Measurements from ENCODE around the gene ARHGEF7. TPM values are rescaled to one million over a fixed set of nuclear protein-coding genes. Genes with fewer than 3 reads are reported as not detected.

ARHGEF7 gene
- total RNA-seq, 4 donors from 2014 or later, result 64.2 to 127 (median 88.2) TPM

DNA sequence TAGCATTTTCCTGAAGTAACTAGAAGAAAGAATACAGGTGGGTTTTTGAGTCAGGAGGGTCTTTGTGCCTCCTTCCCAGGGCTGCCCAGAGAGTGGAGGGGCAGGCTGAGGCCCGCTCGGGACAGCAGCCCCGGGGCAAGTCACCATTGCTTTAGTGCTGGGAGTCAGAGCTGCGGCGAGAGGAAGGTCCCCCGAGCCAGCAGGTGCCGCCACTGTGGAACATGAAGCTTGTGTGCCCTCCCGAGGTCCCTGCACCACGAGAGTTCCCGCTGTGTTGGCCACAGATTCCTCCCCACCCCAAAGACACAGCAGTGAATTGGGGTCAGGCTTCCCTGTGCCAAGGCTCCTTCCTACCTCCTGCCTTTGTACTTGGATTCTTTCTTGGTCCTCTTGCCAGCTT, 154.4 kb downstream of the ARHGEF7 start:
- Histone ChIP-seq H3K4me1 (peaks cover 0 to 4% of the 10 kb centered on the region in 2 donors), H3K27ac (no peak overlapping the region), H3K9me3 (no peaks in the 10 kb centered on the region), H3K36me3 (peaks cover 12 to 22% of the 10 kb centered on the region in 2 donors), H3K27me3 (no peaks in the 10 kb centered on the region), H3K4me3 (replicated peaks in 1 of 3) (no peak overlapping the region)
- no peak for DNase-seq
- intact Hi-C loops (cut with DNase I), result no loop called here
- WGBS, 2 donors, result 83 to 89% methylated on average over 8 to 10 of the region's 10 CpGs
- TF ChIP-seq, protein P1, sequence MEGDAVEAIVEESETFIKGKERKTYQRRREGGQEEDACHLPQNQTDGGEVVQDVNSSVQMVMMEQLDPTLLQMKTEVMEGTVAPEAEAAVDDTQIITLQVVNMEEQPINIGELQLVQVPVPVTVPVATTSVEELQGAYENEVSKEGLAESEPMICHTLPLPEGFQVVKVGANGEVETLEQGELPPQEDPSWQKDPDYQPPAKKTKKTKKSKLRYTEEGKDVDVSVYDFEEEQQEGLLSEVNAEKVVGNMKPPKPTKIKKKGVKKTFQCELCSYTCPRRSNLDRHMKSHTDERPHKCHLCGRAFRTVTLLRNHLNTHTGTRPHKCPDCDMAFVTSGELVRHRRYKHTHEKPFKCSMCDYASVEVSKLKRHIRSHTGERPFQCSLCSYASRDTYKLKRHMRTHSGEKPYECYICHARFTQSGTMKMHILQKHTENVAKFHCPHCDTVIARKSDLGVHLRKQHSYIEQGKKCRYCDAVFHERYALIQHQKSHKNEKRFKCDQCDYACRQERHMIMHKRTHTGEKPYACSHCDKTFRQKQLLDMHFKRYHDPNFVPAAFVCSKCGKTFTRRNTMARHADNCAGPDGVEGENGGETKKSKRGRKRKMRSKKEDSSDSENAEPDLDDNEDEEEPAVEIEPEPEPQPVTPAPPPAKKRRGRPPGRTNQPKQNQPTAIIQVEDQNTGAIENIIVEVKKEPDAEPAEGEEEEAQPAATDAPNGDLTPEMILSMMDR (IDR thresholded peaks at IDR 0.05), result no peak
- no peak for TF ChIP-seq POLR2A (IDR thresholded peaks at IDR 0.05)

DNA sequence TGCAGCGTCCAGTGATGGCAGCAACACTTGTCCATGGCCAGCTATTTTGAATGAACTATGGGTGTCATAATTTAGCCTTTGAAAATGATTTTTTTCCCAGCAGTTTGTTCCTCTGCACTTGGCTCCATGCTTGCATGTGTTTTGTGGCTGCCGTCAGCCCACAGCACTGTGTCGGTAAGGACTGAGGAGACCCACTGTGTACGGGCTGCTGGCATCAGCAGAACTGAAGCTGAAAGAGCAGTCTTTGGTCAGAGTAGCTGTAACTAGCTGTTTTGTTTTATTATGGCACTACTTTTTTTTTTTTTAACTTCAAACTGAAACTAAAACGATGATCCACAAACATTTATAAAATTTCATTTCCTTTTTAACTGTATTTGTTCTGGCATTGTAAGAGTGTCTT, 155.0 kb downstream of the ARHGEF7 start:
- Histone ChIP-seq H3K36me3 (peaks cover 12 to 23% of the 10 kb centered on the region in 2 donors), H3K4me3 (replicated peaks in 1 of 3) (no peak overlapping the region)

DNA sequence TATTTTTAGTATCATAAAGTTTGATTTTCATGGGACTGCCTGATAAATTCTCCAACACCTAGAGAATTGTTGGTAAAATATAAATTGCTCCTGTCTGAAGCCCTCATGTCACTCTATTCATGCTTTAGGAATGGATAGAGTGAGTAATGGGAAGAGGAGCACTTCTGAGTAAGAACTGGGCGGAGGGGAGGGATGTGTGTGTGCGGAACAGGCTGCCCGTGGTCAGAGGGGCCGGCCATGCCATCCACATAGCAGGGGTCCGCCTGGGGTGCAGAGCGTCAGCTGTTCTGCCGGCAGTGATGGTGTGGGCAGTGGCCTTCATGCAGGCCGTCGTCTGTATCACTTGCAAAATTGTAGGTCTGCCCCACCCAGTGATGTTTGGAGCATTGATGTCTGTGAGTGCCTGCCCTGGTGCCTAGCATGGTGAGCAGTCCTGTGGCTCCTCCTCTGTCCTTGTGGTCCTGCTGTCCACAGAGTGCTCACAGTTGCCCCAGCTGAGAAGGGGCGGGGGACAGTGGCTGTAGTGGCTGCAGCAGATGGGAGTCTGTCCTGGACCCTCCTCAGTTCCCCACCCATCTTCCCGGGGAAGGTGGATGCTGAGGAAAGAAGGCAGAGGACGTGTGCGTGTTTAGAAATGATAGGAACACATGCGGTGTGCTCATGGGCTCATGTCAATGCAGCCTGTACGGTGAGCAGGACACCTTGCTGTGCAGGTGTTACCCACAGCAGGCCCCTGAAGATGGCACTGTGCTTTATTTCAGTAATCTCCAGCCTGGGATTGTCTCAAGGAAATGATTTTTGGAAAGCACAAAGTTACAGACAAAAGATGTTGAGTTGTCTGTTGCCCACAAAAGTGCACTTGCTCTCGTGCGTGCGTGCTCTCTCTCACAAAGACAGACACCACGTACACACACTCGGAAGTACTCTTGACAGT, 155.9 kb downstream of the ARHGEF7 start:
- intact Hi-C loops (cut with DNase I), result no loop called here
- TF ChIP-seq POLR2A (IDR thresholded peaks at IDR 0.05), result no peak
- TF ChIP-seq, protein P1 (IDR thresholded peaks at IDR 0.05), result no peak
- peaks cover 16 to 32% of the 10 kb centered on the region in 2 donors for H3K36me3 ChIP-seq
- H3K27me3 ChIP-seq, result no peaks in the 10 kb centered on the region
- no peak for DNase-seq
- peaks cover 0 to 4% of the 10 kb centered on the region in 2 donors for H3K4me1 ChIP-seq
- H3K4me3 ChIP-seq (replicated peaks in 1 of 3), result no peak overlapping the region
- H3K9me3 ChIP-seq, result no peaks in the 10 kb centered on the region
- no peak overlapping the region for H3K27ac ChIP-seq
- 92 to 93% methylated on average over 20 of the region's 20 CpGs for WGBS, 2 donors

More for the DNA sequence above, 155.0 kb downstream of the ARHGEF7 start:
- TF ChIP-seq, protein P1 (IDR thresholded peaks at IDR 0.05), result no peak
- TF ChIP-seq POLR2A (IDR thresholded peaks at IDR 0.05), result no peak
- Histone ChIP-seq H3K9me3 (no peaks in the 10 kb centered on the region), H3K27me3 (no peaks in the 10 kb centered on the region), H3K4me1 (peaks cover 0 to 4% of the 10 kb centered on the region in 2 donors), H3K27ac (no peak overlapping the region)
- intact Hi-C loops (cut with DNase I), result no loop called here
- 70 to 76% methylated on average over 5 of the region's 5 CpGs for WGBS, 2 donors
- DNase-seq, result no peak

DNA sequence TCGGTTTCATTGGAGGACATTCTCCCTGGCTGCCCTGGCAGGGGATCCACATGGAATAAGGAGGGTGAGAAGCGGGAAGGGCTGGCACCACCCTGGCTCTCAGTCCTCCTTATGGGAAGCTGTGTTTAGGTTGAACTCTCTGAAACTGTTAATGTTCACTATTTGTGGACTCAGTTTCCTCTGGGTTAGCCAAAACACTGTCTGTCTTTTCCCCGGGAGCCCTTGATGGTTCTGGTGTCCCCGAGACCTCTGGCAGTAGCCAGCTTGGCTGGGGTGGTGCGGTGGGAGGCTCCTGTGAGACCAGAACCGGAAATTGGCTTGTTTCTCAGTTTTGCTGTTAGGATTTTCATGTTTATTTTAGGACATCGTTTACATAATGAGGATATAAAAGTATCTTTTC, 157.0 kb downstream of the ARHGEF7 start:
- WGBS, 2 donors, result 67 to 68% methylated on average over 7 of the region's 7 CpGs
- Histone ChIP-seq H3K9me3 (no peaks in the 10 kb centered on the region), H3K4me1 (peaks cover 0 to 4% of the 10 kb centered on the region in 2 donors), H3K27me3 (no peaks in the 10 kb centered on the region), H3K27ac (peak overlapping the region in 1 of 3 donors; percentile 51), H3K4me3 (replicated peaks in 1 of 3) (no peak overlapping the region), H3K36me3 (peaks cover 23 to 41% of the 10 kb centered on the region in 2 donors)
- DNase-seq, result no peak
- intact Hi-C loops (cut with DNase I), result no loop called here
- TF ChIP-seq, protein P1 (IDR thresholded peaks at IDR 0.05), result no peak
- no peak for TF ChIP-seq POLR2A (IDR thresholded peaks at IDR 0.05)

DNA sequence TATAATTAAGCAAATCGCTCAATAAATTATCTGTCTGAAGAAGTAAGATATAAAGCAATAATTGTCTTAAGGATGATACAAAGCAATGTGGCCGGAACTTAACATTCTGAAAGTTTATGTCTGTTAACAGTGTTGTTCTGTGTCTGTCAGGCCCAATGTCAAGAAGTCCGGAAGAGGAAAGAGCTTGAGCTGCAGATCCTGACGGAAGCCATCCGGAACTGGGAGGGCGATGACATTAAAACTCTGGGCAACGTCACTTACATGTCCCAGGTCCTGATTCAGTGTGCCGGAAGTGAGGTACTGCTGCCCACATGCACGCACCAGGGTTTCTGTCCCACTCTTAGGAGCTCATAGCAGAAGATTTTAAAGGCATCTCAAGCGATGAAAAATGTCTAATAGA, 160.3 kb downstream of the ARHGEF7 start:
- Histone ChIP-seq H3K27ac (no peak overlapping the region), H3K27me3 (no peaks in the 10 kb centered on the region), H3K4me3 (replicated peaks in 1 of 3) (no peak overlapping the region), H3K9me3 (no peaks in the 10 kb centered on the region), H3K4me1 (no peaks in the 10 kb centered on the region), H3K36me3 (peaks cover 21 to 34% of the 10 kb centered on the region in 2 donors)
- intact Hi-C loops (cut with DNase I), result no loop called here
- 86 to 92% methylated on average over 10 of the region's 10 CpGs for WGBS, 2 donors
- no peak for DNase-seq
- no peak for TF ChIP-seq POLR2A (IDR thresholded peaks at IDR 0.05)
- TF ChIP-seq, protein P1 (IDR thresholded peaks at IDR 0.05), result no peak

Measured in thyroid gland (tissue), 4 donors.